GM12874 (cell line): ENCODE data around the gene MLC1.

Experiments
- TF ChIP-seq, protein P1 (sequence below): IDR thresholded peaks from 2 replicates; pipeline ENCODE4 v1.5.1; 2011; ENCODE audit warnings: low read depth, mild to moderate bottlenecking, control low read depth, low read length, moderate library complexity; ENCODE audit not compliant: insufficient read depth

MLC1 gene

GRCh38 chr22:50085211-50085972 is at the start of gene MLC1:
Gene MLC1 (minus strand): TSS chr22:50085426. CDS start chr22:50084902, 524 bp downstream.
- TF ChIP-seq, protein P1, sequence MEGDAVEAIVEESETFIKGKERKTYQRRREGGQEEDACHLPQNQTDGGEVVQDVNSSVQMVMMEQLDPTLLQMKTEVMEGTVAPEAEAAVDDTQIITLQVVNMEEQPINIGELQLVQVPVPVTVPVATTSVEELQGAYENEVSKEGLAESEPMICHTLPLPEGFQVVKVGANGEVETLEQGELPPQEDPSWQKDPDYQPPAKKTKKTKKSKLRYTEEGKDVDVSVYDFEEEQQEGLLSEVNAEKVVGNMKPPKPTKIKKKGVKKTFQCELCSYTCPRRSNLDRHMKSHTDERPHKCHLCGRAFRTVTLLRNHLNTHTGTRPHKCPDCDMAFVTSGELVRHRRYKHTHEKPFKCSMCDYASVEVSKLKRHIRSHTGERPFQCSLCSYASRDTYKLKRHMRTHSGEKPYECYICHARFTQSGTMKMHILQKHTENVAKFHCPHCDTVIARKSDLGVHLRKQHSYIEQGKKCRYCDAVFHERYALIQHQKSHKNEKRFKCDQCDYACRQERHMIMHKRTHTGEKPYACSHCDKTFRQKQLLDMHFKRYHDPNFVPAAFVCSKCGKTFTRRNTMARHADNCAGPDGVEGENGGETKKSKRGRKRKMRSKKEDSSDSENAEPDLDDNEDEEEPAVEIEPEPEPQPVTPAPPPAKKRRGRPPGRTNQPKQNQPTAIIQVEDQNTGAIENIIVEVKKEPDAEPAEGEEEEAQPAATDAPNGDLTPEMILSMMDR: no peak

GRCh38 chr22:50134481-50134880 is 49.3 kb upstream of the MLC1 start:
- TF ChIP-seq, protein P1: no peak

DNA sequence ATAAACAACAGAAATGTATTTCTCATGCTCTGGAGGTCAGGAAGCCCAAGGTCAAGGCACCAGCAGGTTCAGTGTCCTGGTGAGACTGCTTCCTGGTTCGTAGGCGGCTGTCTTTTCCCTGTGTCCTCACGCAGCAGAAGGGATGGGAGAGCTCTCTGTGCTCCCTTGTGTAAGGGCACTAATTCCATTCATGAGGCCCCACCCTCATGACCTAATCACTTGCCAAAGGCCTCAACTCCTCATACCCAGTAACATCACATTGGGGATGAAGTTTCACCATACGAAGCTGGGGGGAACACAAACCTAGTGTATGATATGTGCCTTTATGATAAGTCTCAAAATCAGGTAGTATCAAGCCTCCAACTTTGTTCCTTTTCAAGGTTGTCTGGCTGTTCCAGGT is 46.7 kb upstream of the MLC1 start:
- TF ChIP-seq, protein P1: no peak

- TF ChIP-seq, protein P1: no peak
Observed at GRCh38 chr22:50129121-50129736, 44.0 kb upstream of the MLC1 start.

DNA sequence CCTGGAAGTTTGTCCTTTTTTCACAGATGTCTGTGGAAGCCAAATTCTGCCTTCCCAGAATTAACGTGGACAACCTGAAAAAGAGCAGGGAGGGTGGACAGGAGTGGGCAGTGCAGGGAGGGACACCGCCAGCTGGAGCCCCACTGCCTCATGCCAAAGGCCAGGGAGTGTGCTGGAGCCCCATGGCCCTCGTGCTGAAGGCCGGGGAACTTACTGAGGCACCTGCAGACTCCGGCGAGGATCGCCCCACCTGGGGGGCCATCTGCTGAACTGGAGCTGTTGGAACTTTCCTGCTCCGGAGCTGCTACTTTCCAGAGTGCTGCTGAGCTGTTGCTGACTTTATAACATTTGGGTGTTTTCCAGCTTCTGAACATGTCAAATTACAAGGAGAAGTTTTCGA is 39.8 kb upstream of the MLC1 start:
- TF ChIP-seq, protein P1: no peak

DNA sequence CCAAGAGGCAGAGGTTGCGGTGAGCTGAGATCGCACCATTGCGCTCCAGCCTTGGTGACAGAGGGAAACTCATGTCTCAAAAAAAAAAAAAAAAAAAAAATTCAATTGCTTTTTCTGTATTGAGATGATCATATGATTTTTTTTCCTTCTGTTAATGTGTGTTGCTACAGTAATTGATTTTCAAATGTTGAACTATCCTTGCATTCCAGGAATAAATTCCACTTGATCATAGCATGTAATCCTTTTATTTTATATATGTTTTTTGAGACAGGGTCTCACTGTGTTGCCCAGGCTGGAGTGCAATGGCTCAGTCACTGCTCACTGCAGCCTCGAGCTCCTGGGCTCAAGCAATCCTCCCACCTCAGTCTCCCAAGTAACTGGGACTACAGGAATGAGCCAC is 37.9 kb upstream of the MLC1 start:
- TF ChIP-seq, protein P1: no peak

DNA sequence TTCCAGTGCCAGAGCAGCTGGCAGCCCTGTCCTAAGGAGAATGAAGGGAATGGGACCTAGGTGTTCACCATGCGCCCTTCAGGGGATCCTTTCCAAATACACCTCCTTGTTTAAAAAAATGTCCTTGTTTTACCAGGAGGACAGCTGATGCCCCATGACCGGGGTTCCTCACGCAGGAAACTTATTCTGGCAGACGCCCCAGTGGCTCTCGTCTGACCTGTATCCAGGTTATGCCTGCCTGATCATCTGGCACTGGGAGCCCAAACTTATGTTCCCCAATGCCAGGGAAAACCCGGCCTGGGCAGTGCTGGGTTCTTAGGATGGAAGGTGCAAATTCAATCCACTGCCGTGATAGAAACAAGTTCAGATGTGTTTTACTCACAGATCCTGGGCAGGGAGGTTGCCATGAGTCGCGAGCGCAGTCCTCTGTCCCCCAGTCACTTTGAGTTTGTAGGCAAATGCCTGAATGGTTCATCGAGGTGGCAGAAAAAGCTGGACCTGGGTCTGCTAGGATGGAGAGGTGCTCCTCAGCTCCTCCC is 36.0 kb upstream of the MLC1 start:
- TF ChIP-seq, protein P1: no peak
